Peyer's patch (tissue), 4 donors: ENCODE measurements around the gene GPR141.

Experiments used
- POLR2A ChIP-seq, 2 donors: fragments of 450-650 bp; IDR thresholded peaks; one replicate each; pipeline ENCODE4 v1.5.1; 2017; ENCODE audit warnings: antibody characterized with exemption in 2 of 2, mild to moderate bottlenecking in 2 of 2, moderate library complexity in 2 of 2
- TF ChIP-seq, protein P1 (sequence below), 6 experiments: fragments of 450-650 bp in 4 of 6; fragments of 200-600 bp in 2 of 6; sonication (generic) in 1 of 6; IDR thresholded peaks; one replicate each; pipeline ENCODE4 v1.5.1; 2017 to 2019; ENCODE audit warnings: antibody characterized with exemption in 6 of 6, mild to moderate bottlenecking in 3 of 6, moderate library complexity in 1 of 6

DNA sequence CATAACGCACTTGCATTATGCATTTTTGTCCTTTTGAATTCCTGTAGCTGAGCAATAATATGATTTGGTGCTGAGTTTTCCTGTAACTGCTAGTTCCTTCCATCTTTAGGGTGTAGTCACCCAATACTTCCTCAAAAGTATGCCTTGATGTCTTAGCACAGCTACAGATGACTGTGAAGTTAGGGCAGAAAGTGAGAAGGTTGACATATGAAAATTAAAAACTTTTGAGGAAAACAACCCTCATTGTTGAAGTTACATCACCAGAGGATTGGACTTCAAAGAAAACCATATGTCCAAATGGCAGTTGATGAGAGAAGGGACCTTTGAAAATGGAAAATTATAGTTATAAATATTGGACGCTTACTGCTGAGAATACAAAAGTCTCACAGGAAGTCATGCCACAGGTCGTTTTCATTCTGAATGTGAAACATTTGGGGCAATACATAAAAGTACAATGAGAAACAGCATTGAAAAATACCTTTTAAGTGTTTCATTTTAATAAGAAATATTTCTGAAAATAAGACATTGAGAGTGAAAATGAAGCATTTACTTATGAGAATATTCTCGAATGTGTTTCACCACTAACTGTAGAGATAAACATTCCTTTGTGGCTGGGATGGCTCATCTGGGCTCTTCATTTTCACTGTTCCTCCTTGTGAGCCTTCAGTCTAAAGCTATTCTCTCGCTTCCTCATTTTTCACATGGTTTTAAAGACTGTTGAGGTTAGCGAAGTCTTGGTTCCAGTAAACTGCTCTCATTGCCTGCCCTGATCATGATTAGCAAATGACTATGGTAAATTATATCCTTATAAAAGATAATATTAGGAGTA is 103.4 kb downstream of the GPR141 start:
- TF ChIP-seq, protein P1, sequence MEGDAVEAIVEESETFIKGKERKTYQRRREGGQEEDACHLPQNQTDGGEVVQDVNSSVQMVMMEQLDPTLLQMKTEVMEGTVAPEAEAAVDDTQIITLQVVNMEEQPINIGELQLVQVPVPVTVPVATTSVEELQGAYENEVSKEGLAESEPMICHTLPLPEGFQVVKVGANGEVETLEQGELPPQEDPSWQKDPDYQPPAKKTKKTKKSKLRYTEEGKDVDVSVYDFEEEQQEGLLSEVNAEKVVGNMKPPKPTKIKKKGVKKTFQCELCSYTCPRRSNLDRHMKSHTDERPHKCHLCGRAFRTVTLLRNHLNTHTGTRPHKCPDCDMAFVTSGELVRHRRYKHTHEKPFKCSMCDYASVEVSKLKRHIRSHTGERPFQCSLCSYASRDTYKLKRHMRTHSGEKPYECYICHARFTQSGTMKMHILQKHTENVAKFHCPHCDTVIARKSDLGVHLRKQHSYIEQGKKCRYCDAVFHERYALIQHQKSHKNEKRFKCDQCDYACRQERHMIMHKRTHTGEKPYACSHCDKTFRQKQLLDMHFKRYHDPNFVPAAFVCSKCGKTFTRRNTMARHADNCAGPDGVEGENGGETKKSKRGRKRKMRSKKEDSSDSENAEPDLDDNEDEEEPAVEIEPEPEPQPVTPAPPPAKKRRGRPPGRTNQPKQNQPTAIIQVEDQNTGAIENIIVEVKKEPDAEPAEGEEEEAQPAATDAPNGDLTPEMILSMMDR (IDR thresholded peaks at IDR 0.05): no peak
- no peak for TF ChIP-seq POLR2A (IDR thresholded peaks at IDR 0.05)
